LoVo (cell line): ENCODE results near the gene DIPK1A.
"Not testable (repeated sequence)": the region's sequence is repeated elsewhere in the genome, so short reads cannot be mapped to it uniquely, and the experiment has no call there.

Experiments
- DNase-seq: peaks from one replicate; pipeline ENCODE4 v3.0.0-alpha.2; 2016; ENCODE audit warnings: low spot score

DIPK1A gene

DNA sequence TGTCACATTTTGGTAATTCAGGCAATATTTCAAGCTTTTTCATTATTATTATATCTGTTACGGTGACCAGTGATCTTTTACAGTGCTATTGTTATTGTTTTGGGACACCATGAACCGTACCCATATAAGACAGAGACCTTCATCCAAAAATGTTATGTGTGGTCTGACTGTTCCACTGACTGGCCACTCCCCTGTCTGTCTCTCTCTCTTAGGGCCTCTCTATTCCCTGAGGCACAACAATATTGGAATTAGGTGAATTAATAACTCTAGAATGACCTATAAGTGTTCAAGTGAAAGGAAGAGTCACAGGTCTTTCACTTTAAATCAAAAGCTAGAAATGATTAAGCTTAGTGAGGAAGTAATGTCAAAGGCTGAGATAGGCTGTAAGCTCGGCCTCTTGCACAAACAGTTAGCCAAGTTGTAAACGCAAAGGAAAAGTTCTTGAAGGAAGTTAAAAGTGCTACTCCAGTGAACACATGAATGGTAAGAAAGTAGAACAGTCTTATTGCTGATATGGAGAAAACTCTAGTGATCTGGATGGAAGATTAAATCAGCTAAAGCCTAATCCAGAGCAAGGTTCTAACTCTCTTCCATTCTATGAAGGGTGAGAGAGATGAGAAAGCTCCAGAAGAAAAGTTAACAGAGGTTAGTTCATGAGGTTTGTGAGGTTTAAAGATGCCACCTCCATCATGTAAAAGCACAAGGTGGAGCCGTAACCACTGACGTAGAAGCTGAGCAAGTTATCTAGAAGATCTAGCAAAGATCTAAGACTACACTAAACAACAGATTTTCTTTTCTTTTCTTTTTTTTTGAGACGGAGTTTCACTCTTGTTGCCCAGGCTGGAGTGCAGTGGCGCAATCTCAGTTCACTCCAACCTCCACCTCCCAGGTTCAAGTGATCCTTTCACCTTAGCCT is 19.7 kb upstream of the DIPK1A start:
- DNase-seq = no peak

DNA sequence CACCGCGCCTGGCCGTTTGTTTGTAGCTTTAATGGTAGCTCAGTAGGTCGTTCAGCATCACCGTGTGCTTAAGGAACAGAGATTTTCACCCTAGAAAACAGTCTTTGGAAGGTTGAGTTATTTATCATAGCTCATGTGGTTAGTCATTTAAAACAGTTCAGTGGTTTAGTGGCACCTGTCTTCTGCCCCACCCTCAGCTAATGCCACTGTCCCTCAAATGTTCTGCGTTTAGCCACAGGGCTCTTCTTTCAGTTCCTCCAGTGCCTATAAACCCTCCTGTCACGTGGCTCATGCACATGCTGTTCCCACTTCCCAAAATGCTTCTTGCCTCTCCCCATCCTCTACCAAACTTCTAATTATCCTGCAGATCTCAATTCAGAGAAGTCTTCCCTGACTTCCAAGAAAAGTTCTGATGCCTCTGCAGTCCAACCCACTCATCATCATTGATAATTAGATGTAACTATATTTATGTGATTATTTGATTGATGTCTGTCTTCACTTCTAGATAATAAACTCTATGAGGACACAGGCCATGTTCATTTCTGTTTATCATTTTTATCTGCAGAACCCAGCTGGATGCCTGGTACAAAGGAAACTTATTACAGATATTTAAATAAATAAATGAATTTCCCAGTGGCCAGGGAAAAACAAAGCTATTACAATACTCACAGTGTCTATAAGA is 14.4 kb upstream of the DIPK1A start:
- DNase-seq = no peak

DNA sequence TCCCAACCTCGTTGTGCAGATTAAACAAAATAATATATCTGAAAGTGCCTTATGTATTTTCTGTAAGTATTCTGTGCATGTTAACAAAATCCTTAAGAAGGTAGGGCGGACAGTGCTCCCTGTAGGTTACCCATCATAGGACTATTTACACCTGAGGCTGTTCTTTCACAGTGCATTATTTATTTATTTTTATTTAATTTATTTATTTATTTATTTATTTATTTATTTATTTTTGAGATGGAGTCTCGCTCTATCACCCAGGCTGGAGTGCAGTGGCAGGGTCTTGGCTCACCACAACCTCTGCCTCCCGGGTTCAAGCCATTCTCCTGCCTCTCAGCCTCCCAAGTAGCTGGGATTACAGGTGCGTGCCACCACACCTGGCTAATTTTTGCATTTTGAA is 12.8 kb upstream of the DIPK1A start:
- DNase-seq = not testable (repeated sequence)

DNA sequence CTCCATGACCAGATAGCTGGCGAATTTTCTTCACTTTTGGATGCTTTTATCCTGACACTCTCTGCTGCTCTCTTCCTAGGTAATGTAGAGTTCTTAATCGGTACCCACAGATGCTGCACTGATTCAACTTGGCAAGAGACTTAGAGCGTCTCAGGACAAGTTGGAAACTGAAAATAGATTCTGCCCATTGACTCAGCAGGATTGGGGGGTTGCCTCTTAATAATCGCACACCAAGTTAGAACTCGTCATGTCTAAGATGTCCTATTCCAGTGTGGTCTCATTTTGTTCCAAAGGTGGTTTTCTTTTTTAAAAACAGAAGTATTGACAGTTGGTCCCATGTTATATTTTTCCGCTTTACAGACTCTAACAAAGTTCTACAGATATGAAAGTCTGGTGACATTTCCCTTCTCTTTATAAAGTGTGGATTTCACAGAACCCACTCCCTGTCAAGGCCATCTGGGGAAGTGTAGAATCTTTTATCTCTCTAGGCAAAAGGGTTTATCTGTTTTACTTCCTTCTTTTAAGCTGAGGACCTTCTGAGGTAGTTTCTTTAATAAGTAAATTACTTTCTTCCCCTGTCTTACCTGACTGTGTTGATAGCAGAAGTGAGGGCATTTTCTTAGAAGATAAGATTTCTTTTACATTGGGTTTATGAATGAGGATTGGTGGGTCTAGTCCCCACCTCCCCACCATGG is 12.1 kb upstream of the DIPK1A start:
- no peak for DNase-seq

DNA sequence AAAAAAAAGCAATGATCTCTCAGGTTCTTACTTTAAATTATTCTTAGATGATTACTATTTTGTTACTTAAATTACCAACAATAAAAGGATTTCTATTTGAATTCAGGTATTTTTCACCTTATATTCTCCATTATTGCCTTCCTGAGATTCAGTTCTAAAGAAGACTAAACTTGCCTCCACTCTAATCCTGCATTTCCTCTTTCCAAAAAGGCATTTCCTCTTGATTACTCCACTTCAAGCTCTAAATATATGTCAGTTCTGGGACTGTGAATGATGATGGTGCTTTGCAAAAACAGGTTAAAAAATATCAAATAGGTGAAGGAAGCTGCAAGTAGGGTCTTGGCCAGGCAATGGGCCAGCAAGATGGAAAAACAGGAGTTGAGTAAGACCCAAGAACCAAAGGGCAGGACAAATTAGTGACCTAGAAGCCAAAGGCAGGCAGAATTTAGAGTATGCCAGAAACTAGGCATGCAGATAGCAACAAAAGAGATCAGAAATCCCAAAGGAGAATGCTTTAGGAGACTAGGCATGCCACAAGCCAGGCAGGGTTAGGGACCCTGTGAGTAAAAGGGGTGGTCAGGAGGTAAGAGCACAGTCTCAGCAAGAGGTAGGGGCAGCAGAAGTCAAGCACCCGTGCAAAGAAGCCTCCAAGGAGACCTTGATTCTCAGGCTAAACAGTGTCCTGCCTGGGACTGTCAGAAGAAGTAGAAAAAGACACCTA is 11.3 kb upstream of the DIPK1A start:
- no peak for DNase-seq

DNA sequence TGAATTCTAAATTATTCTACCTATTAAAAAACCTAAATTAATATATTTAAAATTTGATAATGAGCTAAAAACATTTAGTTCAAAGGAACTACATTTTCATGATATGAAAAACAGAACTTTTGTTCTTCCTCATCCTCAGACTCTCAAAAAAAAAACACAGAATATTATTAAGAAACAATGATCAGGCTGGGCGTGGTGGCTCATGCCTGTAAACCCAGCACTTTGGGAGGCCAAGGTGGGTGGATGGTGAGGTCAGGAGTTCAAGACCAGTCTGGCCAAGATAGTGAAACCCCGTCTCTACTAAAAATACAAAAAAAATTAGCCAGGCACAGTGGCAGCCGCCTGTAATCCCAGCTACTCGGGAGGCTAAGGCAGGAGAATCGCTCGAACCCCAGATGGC is 10.7 kb upstream of the DIPK1A start:
- DNase-seq = not testable (repeated sequence)

DNA sequence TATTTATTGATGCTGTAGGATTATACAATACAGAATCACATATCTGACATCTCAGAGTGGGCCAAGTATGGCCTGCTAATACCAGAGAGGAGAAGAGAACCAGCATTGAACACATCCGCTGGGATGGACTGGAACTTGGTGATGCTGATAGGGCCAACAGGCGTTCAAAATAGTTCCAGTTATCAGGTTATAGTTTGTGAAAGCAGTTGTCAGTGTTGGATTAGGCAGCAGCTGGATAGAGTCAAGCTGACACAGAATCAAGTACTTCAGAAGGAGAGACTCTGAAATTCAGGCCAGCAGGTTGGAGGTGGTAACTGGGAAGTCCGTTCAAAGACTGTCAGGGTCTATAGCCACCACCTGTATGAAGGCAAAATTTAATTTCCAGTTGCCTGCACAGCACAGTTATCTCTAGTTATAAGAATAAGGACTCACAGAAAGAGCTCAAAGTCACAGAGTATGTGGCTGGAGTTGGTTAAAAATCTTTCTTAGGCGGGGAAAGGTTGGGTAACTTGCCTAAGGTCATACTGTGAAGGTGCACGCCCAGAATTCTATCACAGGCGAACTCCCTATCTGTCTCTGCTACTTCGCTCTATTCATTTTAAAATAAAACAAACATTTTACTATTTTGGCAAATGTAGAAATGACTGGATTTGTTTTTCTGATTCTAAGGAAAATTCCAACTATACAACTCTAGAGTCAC is 9.9 kb upstream of the DIPK1A start:
- no peak for DNase-seq

DNA sequence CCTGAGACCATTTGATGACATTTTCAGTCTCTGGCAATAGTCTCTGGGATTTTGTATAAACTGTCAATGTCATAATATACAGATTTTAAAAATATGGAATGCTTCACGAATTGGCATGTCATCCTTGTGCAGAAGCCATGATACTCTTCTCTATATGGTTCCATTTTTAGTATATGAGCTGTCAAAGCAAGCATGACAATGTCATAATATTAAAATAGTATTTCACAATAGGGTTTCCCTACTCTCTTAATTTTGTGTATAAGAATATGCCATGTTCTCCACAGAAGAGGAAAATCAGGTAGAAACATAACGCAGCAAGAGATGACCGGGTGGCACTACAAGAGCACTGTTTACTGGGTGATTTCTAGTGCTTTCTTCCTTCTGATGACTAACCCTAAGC is 8.3 kb upstream of the DIPK1A start:
- no peak for DNase-seq

DNA sequence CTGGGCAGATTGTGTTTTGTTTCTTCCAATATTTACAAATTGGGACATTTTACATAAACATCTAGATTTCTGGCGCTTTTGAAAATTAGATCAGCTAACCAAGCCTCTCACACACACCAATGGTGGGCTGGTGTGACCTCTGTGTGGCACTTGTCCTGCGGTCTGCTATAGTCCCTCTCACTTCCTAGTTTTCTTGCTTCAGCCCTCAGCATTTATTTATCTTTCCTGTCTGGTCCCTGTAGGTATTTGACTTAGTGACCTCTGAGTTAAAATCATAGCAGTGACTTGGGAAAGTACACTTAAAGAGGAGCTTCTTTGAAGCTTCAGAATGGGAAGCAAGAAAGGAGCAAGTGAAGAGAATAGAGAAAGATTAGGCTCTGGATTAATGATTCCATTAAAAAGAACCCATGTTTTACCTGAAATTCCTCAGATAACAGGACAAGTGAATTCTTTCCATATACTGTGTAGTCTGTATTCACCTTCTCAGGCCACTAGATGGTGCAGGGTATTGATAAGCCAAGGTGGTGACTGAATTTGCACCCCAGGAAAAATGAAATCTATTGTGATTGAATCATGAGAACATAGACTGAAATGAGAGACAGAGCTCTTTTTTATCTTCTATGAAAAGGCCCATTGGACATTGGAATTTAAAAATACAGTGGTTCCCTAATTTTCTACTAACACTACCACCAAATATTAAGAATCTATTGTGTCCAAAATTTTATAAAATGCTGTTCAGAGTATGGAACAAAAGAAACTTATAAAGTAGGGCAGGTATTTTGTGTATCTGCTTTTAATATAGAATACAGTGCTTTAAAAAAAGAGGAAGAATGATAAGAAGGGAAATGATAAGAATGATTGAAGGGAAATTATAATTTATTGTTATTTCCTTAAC is 7.1 kb upstream of the DIPK1A start:
- DNase-seq = peak; percentile 14

DNA sequence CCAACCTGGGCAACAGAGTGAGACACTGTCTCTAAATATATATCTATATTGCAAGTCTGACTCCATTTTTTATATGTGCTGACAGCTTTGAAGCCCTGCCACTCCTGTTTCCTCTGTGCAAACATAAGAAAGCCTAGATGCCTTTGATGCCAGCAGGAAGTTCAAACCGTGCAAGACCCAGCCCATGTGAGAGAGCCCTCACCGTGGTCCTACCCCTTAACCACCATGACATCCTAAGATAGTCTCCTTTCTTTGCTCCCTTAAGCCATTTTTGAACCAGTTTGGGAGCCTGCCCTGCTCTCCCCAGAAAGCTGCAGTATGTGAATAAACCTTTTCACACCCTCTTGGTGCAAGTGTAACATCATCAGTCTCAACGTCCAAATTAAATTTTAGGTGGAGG is 3.7 kb upstream of the DIPK1A start:
- no peak for DNase-seq

DNA sequence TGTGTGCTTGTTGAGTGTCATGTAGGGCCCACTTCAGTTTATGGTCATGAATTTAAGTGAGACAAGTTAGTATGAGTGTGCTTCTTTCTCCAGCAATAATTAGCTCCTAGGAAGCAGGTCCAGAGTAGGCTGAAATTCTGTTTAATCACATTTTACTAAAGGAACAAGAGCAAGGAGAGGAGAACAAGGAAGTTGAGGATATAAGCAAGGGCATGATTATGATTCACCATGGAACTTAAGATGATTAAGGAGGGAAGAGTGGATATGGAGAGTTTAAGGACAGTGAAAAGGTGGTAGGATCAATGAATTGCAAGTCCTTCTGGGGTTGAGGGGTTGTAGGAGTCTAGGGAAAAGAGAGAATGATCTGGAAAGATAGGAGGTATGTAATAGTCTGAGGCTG is 3.1 kb upstream of the DIPK1A start:
- no peak for DNase-seq

DNA sequence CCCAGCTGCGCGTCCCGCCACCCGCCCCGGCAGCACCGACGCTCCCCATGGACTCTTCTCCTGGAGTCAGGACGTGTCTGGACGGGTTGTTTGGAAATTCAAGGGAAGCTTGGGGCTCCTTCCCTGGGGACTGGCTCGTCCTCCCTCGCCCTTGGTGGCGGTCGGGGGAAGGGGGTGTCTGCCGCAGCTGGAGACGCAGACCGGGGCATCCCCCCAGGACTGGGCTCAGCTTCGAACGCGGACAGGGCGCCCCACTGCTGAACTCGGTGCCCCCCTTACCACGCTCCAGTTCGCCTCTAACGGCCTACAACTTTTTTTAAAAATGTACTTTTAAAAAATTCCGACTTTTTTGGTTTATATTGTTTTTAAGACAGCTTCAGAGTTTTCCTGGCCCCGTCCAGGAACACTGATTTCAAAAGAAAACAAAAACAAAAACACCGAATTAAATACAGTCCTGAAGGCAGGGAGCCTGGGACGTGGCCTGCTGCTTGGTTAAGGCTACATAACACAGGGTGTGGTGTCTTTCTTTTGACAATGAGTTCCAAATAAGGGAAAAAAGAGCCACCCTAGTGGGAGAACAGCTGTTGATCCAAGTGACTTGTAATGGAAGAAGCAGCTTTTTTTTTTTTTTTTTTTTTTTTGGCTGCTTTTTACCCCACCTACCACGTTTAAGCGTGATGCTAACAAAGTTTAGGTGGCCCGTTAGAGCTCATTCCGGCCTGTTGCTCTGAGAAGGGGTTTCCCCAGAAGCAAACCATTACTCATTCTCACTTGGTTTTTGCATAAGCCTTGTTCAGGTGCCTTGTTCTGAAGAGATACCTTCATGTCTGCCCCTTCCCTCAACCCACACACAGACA is 862 bp upstream of the DIPK1A start:
- DNase-seq = peak; percentile 40

DNA sequence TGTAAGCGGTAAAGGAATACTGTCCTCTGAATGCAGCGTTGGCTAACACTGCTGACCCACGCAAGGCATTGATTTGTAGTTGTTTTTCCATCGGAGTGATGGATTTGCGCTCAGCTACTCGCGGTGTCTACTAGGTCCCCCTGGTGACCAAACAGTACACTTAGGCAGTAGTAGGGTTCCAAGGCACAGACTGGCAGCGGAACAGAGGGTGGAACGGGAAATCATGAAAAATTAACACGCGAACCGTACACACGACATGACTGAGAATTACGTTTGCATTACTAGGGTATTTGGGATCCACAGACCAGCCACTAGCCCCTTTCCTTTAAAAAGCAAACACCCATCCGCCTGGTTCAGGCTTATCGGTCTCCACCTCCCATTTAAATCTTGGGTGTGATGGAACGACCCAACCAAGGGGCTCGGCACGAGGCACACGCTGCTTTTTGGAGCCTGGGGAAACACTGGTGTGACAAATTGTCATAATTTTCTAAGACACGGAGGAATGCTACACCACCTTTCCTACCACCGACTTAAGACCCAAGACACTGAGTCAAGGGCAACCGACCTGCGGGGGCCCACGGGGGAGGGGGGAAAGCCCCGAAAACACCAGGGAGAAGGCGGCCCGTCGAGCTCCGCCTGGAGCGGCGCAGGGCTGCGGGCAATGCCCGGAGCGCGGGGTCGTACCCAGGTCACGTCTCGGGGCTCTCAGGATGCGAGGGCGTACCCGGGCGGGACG is 699 bp downstream of the DIPK1A start:
- DNase-seq = peak; percentile 78

DNA sequence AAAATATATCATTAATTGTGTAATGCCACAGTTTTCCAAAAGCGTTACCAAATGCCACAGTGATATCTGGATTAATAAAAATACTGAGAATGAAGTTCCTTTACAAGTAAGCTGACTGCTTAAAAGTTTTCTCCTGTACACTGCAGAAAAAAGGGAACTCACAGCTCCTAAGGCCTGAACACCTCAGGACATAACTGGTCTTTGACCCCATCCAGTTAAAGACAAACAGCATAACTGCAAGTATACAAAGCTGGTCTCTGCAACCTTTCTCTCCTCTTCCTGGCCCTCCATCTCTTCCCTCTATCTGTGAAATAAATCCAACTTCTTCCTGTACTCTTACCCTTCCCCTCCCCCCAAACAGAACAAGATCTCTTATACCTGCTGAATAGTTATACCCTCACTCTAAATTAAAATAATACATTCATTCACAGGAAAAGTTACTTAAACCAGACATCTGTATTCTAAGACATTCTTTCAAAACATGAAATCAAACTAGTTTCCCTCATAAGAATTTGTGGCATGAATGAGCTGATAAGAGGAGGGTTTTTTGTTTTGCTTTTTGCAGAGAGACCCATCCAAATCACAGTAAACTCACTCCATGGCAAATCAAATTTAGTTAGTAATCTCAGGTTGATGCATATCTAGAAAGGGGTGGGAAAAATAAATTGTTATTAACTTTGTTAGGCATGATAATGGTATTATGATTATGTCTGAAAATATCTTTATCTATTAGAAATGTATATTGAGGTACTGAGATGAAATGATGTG is 2.9 kb downstream of the DIPK1A start:
- DNase-seq = no peak

DNA sequence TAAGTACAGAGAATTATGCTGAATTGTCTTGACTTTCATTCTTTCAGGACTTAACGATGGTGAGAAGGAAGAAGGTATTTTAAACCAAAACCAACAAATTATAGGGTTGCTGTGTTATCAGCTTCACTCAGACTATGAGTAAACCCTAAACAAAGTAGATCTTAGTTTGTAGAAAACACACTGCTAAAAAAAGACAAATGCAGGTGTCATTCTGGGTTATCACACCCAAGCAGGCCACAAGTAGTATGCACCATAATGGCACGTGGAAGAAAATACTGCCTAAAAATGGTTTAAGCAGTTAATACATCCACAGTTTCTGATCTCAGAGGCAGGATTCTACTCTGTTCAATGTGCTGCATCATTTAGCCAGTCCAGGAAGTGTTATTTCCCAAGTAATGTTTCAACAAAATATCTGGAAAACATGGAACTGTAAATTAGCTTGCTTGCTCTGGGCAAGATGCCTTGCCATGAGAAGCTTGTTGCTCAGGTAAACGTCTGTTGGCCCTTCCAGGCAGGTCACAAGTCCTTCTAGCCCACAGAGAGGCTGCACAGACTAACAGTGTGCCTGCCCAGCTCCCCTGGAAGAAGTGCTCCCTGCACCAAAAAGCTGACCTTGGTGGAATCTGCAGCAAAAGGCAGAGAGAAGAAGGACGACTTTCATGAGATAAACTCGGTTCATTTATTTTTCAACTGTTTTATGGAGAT is 4.1 kb downstream of the DIPK1A start:
- no peak for DNase-seq

DNA sequence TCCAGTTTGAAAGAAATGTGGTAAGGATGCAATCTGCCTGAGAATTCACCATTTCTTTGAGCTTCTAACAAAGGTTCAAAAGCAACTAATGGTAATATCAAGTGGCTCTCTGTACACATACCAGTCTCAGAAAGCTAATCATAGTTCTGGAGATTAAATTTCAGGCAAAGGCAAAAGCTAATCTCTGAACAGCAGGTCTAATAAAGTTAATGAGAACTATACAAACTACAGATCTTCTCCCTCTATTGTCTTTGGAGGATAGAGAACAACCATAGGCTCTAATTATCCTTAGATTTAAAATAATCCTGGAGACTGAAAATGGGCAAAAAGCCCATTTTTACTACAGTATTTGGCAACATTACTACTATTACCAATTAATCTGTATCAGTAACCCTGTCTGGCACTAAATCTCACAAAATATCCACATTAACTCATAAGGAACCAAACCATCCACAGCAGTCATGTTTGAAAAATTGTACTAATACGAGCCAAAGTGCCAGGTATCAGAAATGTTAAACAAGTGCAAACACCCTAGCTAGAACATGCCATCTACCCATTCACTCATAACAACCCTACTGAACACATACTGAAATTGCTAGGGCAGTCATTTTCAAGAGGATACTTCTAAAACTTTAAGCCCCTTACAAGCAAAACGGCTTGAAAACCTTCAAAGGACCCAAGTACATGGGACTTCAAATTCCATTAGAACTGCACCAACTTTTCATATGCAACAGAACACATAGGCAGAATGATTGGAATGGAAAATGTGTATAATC is 4.8 kb downstream of the DIPK1A start:
- DNase-seq = no peak

DNA sequence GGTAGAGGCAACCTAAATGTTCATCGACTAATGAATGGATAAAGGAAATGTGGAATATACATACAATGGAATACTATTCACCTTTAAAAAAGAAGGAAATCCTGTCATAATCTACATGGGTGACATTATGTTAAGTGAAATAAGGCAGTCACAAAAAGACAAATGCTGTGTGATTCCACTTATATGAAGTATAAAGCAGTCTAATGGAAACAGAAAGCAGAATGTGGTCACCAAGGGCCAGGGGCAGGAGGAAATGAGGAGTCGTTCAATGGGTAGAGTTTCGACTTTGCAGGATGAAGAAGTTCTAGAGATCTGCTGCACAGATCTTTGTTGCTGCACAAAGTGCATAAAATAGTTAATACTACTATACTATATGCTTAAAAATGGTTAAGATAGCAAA is 7.8 kb downstream of the DIPK1A start:
- DNase-seq = no peak
